SK-N-SH (cell line): ENCODE measurements around the gene PLGRKT. TPM values are rescaled to one million over a fixed set of nuclear protein-coding genes. Genes with fewer than 3 reads are reported as not detected.

ENCODE experiments used
- CTCF ChIA-PET: fragments of 300-600, 350-600 bp; formaldehyde crosslinking; extraction: SDS; loops from one replicate; lab custom pipeline; 2021; lab: Yijun Ruan, JAX
- POLR2A ChIA-PET: fragments of 350-600 bp; sonication (Branson Sonifier 250); formaldehyde crosslinking; extraction: SDS; loops from one replicate; lab custom pipeline; 2020; ENCODE audit warnings: antibody characterized with exemption, inconsistent platforms; lab: Yijun Ruan, JAX
- DNase-seq: peaks from one replicate; pipeline ENCODE4 v3.0.0; 2012
- H2AFZ ChIP-seq: fragments of 200-600 bp; sonication (generic); 2 replicates; pipeline ENCODE4 v1.8.1; 2016; ENCODE audit warnings: antibody characterized with exemption, mild to moderate bottlenecking, low read depth
- H3F3A ChIP-seq: fragments of 200-600 bp; sonication (generic); replicated peaks from 2 replicates; pipeline ENCODE3; 2016; ENCODE audit warnings: antibody characterized with exemption, mild to moderate bottlenecking; ENCODE audit not compliant: insufficient read depth
- H3K27ac ChIP-seq, 2 experiments: fragments of 200-500 bp in 1 of 2; fragments of 200-600 bp in 1 of 2; sonication (Bioruptor generic) in 1 of 2; sonication (generic), shearing (Covaris generic) in 1 of 2; 2 replicates each; pipeline versions ENCODE4 v1.5.1 to v1.6.1; 2014 to 2016; ENCODE audit warnings: low read depth in 2 of 2, inconsistent platforms in 1 of 2, low read length in 1 of 2, mild to moderate bottlenecking in 1 of 2, mixed read lengths in 1 of 2
- H3K27me3 ChIP-seq: fragments of 200-600 bp; sonication (generic), shearing (Covaris generic); 2 replicates; pipeline ENCODE4 v1.6.1; 2016; ENCODE audit warnings: mixed run types; ENCODE audit not compliant: insufficient read depth
- H3K36me3 ChIP-seq, 2 experiments: fragments of 200-500 bp in 1 of 2; fragments of 200-600 bp in 1 of 2; sonication (Bioruptor generic) in 1 of 2; sonication (generic) in 1 of 2; replicated peaks in 1 of 2; 2 replicates each; pipeline versions ENCODE3 to v1.5.1; 2014 to 2016; ENCODE audit warnings: low read length in 1 of 2, mild to moderate bottlenecking in 1 of 2; ENCODE audit not compliant: insufficient read depth in 2 of 2, control insufficient read depth in 1 of 2
- H3K4me1 ChIP-seq, 2 experiments: fragments of 200-500 bp in 1 of 2; fragments of 200-600 bp in 1 of 2; sonication (Bioruptor generic) in 1 of 2; sonication (generic), shearing (Covaris generic) in 1 of 2; 2 replicates each; pipeline versions ENCODE4 v1.5.1 to v1.6.1; 2014 to 2016; ENCODE audit warnings: low read depth in 1 of 2, low read length in 1 of 2, mixed run types in 1 of 2; ENCODE audit not compliant: insufficient read depth in 2 of 2, control insufficient read depth in 1 of 2
- H3K4me2 ChIP-seq: fragments of 200-600 bp; sonication (generic), shearing (Covaris generic); 2 replicates; pipeline ENCODE4 v1.6.1; 2017; ENCODE audit warnings: mixed run types
- H3K4me3 ChIP-seq, 2 experiments: fragments of 200-500 bp in 1 of 2; fragments of 200-600 bp in 1 of 2; sonication (Bioruptor generic) in 1 of 2; sonication (generic), shearing (Covaris generic) in 1 of 2; 2 replicates each; pipeline versions ENCODE4 v1.5.1 to v1.8.1; 2014 to 2016; ENCODE audit warnings: low read depth in 2 of 2, inconsistent platforms in 1 of 2, low read length in 1 of 2, mild to moderate bottlenecking in 1 of 2, mixed read lengths in 1 of 2, moderate library complexity in 1 of 2
- H3K79me2 ChIP-seq: fragments of 200-600 bp; sonication (generic); 2 replicates; pipeline ENCODE4 v1.8.1; 2017; ENCODE audit warnings: mild to moderate bottlenecking; ENCODE audit not compliant: insufficient read depth
- H3K9ac ChIP-seq: fragments of 200-600 bp; sonication (generic); 2 replicates; pipeline ENCODE4 v1.6.1; 2017; ENCODE audit warnings: mixed run types
- H3K9me2 ChIP-seq: fragments of 200-600 bp; sonication (generic); 2 replicates; pipeline ENCODE4 v1.6.1; 2017; ENCODE audit warnings: mixed run types
- H3K9me3 ChIP-seq: fragments of 200-600 bp; sonication (generic); 2 replicates; pipeline ENCODE4 v1.6.1; 2017; ENCODE audit warnings: mixed run types, mild to moderate bottlenecking, moderate library complexity
- H4K20me1 ChIP-seq: fragments of 200-600 bp; sonication (generic); 2 replicates; pipeline ENCODE4 v1.6.1; 2017; ENCODE audit warnings: mild to moderate bottlenecking, mixed run types; ENCODE audit not compliant: insufficient read depth
- EP300 ChIP-seq, 2 experiments: IDR thresholded peaks; 2 replicates each; pipeline versions ENCODE4 v1.4.0 to v1.6.1; 2012; ENCODE audit warnings: borderline replicate concordance in 1 of 2, low read depth in 1 of 2, low read length in 1 of 2
- EZH2phosphoT487 ChIP-seq: fragments of 200-600 bp; sonication (generic); IDR thresholded peaks from 2 replicates; pipeline ENCODE4 v1.6.1; 2017; ENCODE audit warnings: low read depth, mixed run types, mild to moderate bottlenecking, antibody characterized with exemption, moderate library complexity, borderline replicate concordance
- FOXM1 ChIP-seq: IDR thresholded peaks from 2 replicates; pipeline ENCODE4 v1.4.0; 2012; ENCODE audit warnings: low read depth, mild to moderate bottlenecking
- GABPA ChIP-seq: IDR thresholded peaks from 2 replicates; pipeline ENCODE4 v1.4.0; 2012; ENCODE audit warnings: low read depth, mild to moderate bottlenecking
- GATA2 ChIP-seq: sonication (generic); formaldehyde crosslinking; IDR thresholded peaks from 2 replicates; pipeline ENCODE4 v1.5.0; 2020; ENCODE audit warnings: mild to moderate bottlenecking, missing genetic modification reagents
- MXI1 ChIP-seq: IDR thresholded peaks from 2 replicates; pipeline ENCODE4 v1.6.1; 2012; ENCODE audit warnings: mild to moderate bottlenecking, low read depth, low read length, improper control_type of control experiment
- POLR2AphosphoS5 ChIP-seq: IDR thresholded peaks from 2 replicates; pipeline ENCODE4 v1.6.1; 2012; ENCODE audit warnings: low read depth, low read length
- RAD21 ChIP-seq: IDR thresholded peaks from 2 replicates; pipeline ENCODE4 v1.6.1; 2012; ENCODE audit warnings: mild to moderate bottlenecking, low read length
- RFX5 ChIP-seq: IDR thresholded peaks from 2 replicates; pipeline ENCODE4 v1.6.1; 2012; ENCODE audit warnings: mild to moderate bottlenecking, improper control_type of control experiment, low read length
- SIN3A ChIP-seq: IDR thresholded peaks from 2 replicates; pipeline ENCODE4 v1.6.1; 2012; ENCODE audit warnings: low read depth, mild to moderate bottlenecking, low read length, moderate library complexity, borderline replicate concordance
- SMC3 ChIP-seq: IDR thresholded peaks from 2 replicates; pipeline ENCODE4 v1.6.1; 2012; ENCODE audit warnings: low read depth, low read length, improper control_type of control experiment
- TCF12 ChIP-seq: IDR thresholded peaks from 2 replicates; pipeline ENCODE4 v1.4.0; 2012
- USF2 ChIP-seq: fragments of 150-350 bp; IDR thresholded peaks from 2 replicates; pipeline ENCODE4 v1.6.1; 2017; ENCODE audit warnings: antibody characterized with exemption, low read length, low read depth, borderline replicate concordance
- YY1 ChIP-seq: IDR thresholded peaks from 2 replicates; pipeline ENCODE4 v1.4.0; 2012; ENCODE audit warnings: low read depth, mild to moderate bottlenecking
- ZBTB33 ChIP-seq: IDR thresholded peaks from 2 replicates; pipeline ENCODE4 v1.4.0; 2012; ENCODE audit warnings: low read depth, borderline replicate concordance
- WGBS: methylation state at CpG from one replicate; pipeline ENCODE4 v1.1.6; 2017; ENCODE audit warnings: low lambda C conversion rate; 5-methylcytosine and 5-hydroxymethylcytosine counted together
- polyA plus RNA-seq, 3 experiments: library from polyadenylated mRNA; depleted of rRNA; stranded (reverse); fragments of >200 nt; gene quantifications; 2 replicates each; pipeline ENCODE4 v1.2.3, GENCODE V29; 2012

The PLGRKT gene
- polyA plus RNA-seq, 1 of the 3 experiments (the other 2 are of a cell fraction), result 11.4 TPM

GRCh38 chr9:5416953-5417352, 20.8 kb downstream of the PLGRKT start:
- Histone ChIP-seq H3K36me3 (peaks cover 0 to 1% of the 10 kb centered on the region in 2 experiments), H3F3A (no peaks in the 10 kb centered on the region), H3K9me2 (no peaks in the 10 kb centered on the region), H4K20me1 (no peaks in the 10 kb centered on the region), H3K79me2 (no peaks in the 10 kb centered on the region), H3K4me3 (no peak overlapping the region), H3K27me3 (no peaks in the 10 kb centered on the region), H3K27ac (no peak overlapping the region)
- DNase-seq, result no peak
- 83% methylated on average over 3 of the region's 3 CpGs for WGBS
- TF ChIP-seq MXI1 (no peak), FOXM1 (no peak), RAD21 (no peak)
- TF ChIP-seq, all 33 proteins: peak for 0
- no peak overlapping the region for H3K9ac ChIP-seq
- no peaks in the 10 kb centered on the region for H3K4me1 ChIP-seq
- H2AFZ ChIP-seq, result no peak overlapping the region
- H3K4me2 ChIP-seq, result no peak overlapping the region
- ChIA-PET POLR2A (no interaction called here), CTCF (interaction anchor here (0.6 to 1.9 kb wide), 5 partner anchors 42 to 654 kb away, joined by 3 to 7 read pairs (median 3); no protein-coding TSS in a partner anchor)
- H3K9me3 ChIP-seq, result no peaks in the 10 kb centered on the region

GRCh38 chr9:5408596-5408995, 29.1 kb downstream of the PLGRKT start:
- no peak overlapping the region for H3K27ac ChIP-seq

More at GRCh38 chr9:5408596-5408995, 29.1 kb downstream of the PLGRKT start:
- H3K9me3 ChIP-seq, result peaks cover 4% of the 10 kb centered on the region; the same call in 1 of the 2 replicates
- TF ChIP-seq SMC3, result no peak
- TF ChIP-seq POLR2AphosphoS5, result no peak
- TF ChIP-seq RFX5, result no peak
- no peak for TF ChIP-seq USF2
- no peak for TF ChIP-seq MXI1
- no peak for TF ChIP-seq ZBTB33
- TF ChIP-seq EP300 (IDR thresholded peaks at IDR 0.05; ENCODE audit: borderline replicate concordance in 1 of 2, low read depth in 1 of 2, low read length in 1 of 2), result no peak
- TF ChIP-seq YY1, result no peak
- no peak for TF ChIP-seq GABPA
- TF ChIP-seq SIN3A, result no peak
- TF ChIP-seq TCF12, result no peak
- TF ChIP-seq GATA2, result no peak
- TF ChIP-seq EZH2phosphoT487, result no peak
- TF ChIP-seq, all 33 proteins: peak for 0
- H3K4me3 ChIP-seq, result no peak overlapping the region; a peak in 1 of 4 replicates
- H3K4me2 ChIP-seq, result no peak overlapping the region
- no peaks in the 10 kb centered on the region for H3K27me3 ChIP-seq
- H3K9me2 ChIP-seq, result no peaks in the 10 kb centered on the region
- 100% methylated on average over 1 of the region's 1 CpG for WGBS
- no peak overlapping the region for H3K9ac ChIP-seq
- H3F3A ChIP-seq, result no peaks in the 10 kb centered on the region
- CTCF ChIA-PET, result no interaction called here
- H3K4me1 ChIP-seq, result no peaks in the 10 kb centered on the region
- POLR2A ChIA-PET, result no interaction called here
- H3K36me3 ChIP-seq, result peaks cover 0 to 11% of the 10 kb centered on the region in 2 experiments
- H3K79me2 ChIP-seq, result peaks cover 5% of the 10 kb centered on the region; the same call in 1 of the 2 replicates
- H4K20me1 ChIP-seq, result no peaks in the 10 kb centered on the region
- no peak for DNase-seq
- H2AFZ ChIP-seq, result no peak overlapping the region
